ENCODE data around the gene PSMD3. TPM values are rescaled to one million over a fixed set of nuclear protein-coding genes. Genes with fewer than 3 reads are reported as not detected.

PSMD3 gene
- polyA plus RNA-seq, 2 of the 4 experiments (the other 2 are of a cell fraction), result 87.7 to 193 TPM

- Histone ChIP-seq H3K4me1 (peaks cover 11% of the 10 kb centered on the region), H3K27ac (no peak overlapping the region), H3K4me3 (no peak overlapping the region), H3K9me3 (no peaks in the 10 kb centered on the region), H3K4me2 (no peak overlapping the region)
- no peak for ATAC-seq
- no peak for DNase-seq (ENCODE audit: low read depth in 1 of 2, low spot score in 1 of 2)
- 73% methylated on average over 14 of the region's 14 CpGs for WGBS (ENCODE audit: missing lambda C conversion rate)
- ChIA-PET POLR2A (no interaction called here), CTCF (interaction anchor here (1.2 to 1.7 kb wide), 3 partner anchors 12 to 84 kb away, joined by 3 to 9 read pairs (median 4); no protein-coding TSS in a partner anchor)
- FAIRE-seq, result no peak
- TF ChIP-seq ZC3H11A (IDR thresholded peaks at IDR 0.05), result no peak
- TF ChIP-seq HMGXB4 (CRISPR knock-in tag; IDR thresholded peaks at IDR 0.05; ENCODE audit: borderline replicate concordance), result no peak
- TF ChIP-seq CTCF (IDR thresholded peaks at IDR 0.05), result no peak
- no peak for TF ChIP-seq HOXB5 (CRISPR knock-in tag; IDR thresholded peaks at IDR 0.05)
- no peak for TF ChIP-seq TP53 (CRISPR knock-in tag; IDR thresholded peaks at IDR 0.05)
- no peak for TF ChIP-seq TFCP2L1 (CRISPR knock-in tag; IDR thresholded peaks at IDR 0.05)
- no peak for TF ChIP-seq MAZ (IDR thresholded peaks at IDR 0.05; ENCODE audit: borderline replicate concordance, low read depth, low read length)
- no peak for TF ChIP-seq MAFK (IDR thresholded peaks at IDR 0.05; ENCODE audit: partially characterized antibody)
- TF ChIP-seq CHD4 (IDR thresholded peaks at IDR 0.05; ENCODE audit: borderline replicate concordance), result no peak
- no peak for TF ChIP-seq ZFP36 (IDR thresholded peaks at IDR 0.05; ENCODE audit: borderline replicate concordance, partially characterized antibody)
- TF ChIP-seq HDAC2 (IDR thresholded peaks at IDR 0.05), result no peak
- TF ChIP-seq CBX2 (IDR thresholded peaks at IDR 0.05; ENCODE audit: borderline replicate concordance, low read depth), result no peak
- no peak for TF ChIP-seq ELK1 (IDR thresholded peaks at IDR 0.05; ENCODE audit: low read depth, low read length)
- no peak for TF ChIP-seq RARB (CRISPR knock-in tag; IDR thresholded peaks at IDR 0.05)
- TF ChIP-seq NPAS2 (CRISPR knock-in tag; IDR thresholded peaks at IDR 0.05; ENCODE audit: borderline replicate concordance), result no peak
- TF ChIP-seq HOXA7 (CRISPR knock-in tag; IDR thresholded peaks at IDR 0.05), result no peak
- TF ChIP-seq PBX3 (IDR thresholded peaks at IDR 0.05), result no peak
- no peak for TF ChIP-seq BCL3 (IDR thresholded peaks at IDR 0.05)
- TF ChIP-seq HEYL (CRISPR knock-in tag; IDR thresholded peaks at IDR 0.05), result no peak
Measured at GRCh38 chr17:39943702-39944392, 36.8 kb upstream of the PSMD3 start.

- ATAC-seq, result no peak
- no peak for TF ChIP-seq NFE2L2 (conservative IDR thresholded peaks at IDR 0.05; ENCODE audit: low read length)
- DNase-seq (ENCODE audit: low read depth in 1 of 2, low spot score in 1 of 2), result no peak
- no peak overlapping the region for H3K27ac ChIP-seq
- ChIA-PET POLR2A (no interaction called here), CTCF (interaction anchor here (1.3 to 1.7 kb wide), 2 partner anchors 13 to 15 kb away, joined by 3 to 9 read pairs; no protein-coding TSS in a partner anchor)
- no peak for FAIRE-seq
- WGBS (ENCODE audit: missing lambda C conversion rate), result 76% methylated on average over 12 of the region's 16 CpGs
- H3K9me3 ChIP-seq, result no peaks in the 10 kb centered on the region
- H3K4me3 ChIP-seq, result no peak overlapping the region
- peaks cover 14% of the 10 kb centered on the region for H3K4me1 ChIP-seq
- H3K4me2 ChIP-seq, result no peak overlapping the region
Measured at GRCh38 chr17:39944393-39944711, 36.3 kb upstream of the PSMD3 start.
